Stimulated activated CD8-positive, alpha-beta memory T cell treated with anti-CD3 and anti-CD28 coated beads, Interleukin-12 subunit alpha, Interleukin-12 subunit beta, amount 100 ng/mL, for 24 hours (primary cell): ENCODE results near the gene WHRN.

Source experiments
- DNase-seq: peaks from one replicate; pipeline ENCODE4 v3.0.0-alpha.2; 2020; ENCODE audit errors: extremely low read depth

Gene WHRN

GRCh38 chr9:114418053-114418452, 87.2 kb downstream of the WHRN start:
- DNase-seq, result no peak

- DNase-seq, result no peak
These were observed 87.8 kb downstream of the WHRN start for GRCh38 chr9:114417511-114417910.

DNA sequence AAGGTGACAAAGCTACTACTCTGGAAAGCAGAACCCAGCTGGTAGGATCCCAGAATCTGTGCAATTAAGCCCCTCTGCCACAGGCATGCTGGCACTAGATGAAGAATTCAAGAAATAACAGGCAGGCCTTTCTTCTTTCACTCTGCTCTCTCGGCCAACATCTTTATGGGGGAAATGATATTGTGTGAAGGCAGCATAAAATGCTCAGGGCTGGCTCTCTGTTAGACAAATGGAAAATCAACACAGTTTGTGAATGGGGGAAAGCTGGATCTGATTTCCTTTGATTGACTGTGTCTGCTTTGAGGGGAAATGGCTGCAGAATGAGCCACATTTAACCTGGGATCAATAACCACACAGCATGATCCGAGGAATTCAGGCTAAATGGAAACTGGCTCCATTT, 88.4 kb downstream of the WHRN start:
- DNase-seq, result no peak

DNA sequence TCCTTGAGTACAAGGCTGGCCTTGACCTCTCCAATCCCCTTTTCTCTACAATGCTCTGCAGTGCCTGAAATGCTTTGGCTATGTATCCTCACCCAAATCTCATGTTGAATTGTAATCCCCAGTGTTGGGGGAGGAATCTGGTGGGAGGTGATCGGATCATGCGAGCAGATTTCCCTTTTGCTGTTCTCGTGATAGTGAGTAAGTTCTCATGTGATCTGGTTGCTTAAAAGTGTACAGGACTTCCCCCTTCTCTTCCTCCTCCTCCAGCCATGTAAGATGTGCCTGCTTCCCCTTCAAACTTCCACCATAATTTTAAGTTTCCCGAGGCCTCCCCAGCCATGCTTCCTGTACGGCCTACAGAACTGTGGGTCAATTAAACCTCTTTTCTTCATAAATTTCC, 89.0 kb downstream of the WHRN start:
- DNase-seq, result no peak

- DNase-seq, result no peak
These were observed 90.9 kb downstream of the WHRN start for GRCh38 chr9:114414346-114414745.

- DNase-seq, result no peak
These were observed 91.4 kb downstream of the WHRN start for GRCh38 chr9:114413861-114414301.

- DNase-seq, result no peak
These were observed 93.1 kb downstream of the WHRN start for GRCh38 chr9:114412048-114412683.

GRCh38 chr9:114411452-114411851, 93.8 kb downstream of the WHRN start:
- DNase-seq, result no peak

- no peak for DNase-seq
These were observed 94.4 kb downstream of the WHRN start for GRCh38 chr9:114410910-114411309.

- no peak for DNase-seq
These were observed 95.4 kb downstream of the WHRN start for GRCh38 chr9:114409842-114410241.

GRCh38 chr9:114409103-114409780, 96.0 kb downstream of the WHRN start:
- no peak for DNase-seq

GRCh38 chr9:114408645-114409044, 96.6 kb downstream of the WHRN start:
- DNase-seq, result no peak

DNA sequence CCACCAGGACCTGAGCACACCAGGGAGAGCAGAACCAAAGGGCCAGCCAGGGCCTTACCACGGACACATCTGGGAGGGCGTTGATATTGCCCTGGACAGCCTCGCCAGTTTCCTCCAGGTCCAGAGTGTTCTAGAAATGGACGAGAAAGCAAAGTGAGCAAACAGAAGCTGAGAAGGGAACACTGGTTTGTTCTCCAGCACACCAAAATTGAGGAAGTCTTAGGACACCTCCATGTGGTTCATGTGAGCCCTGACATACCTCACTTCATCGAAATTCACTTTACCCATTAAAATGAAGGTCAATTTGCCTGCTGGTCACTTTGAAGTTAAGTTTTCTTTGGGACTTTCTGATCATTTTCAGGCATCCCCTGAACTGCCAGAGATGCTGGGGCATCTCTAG, 97.4 kb downstream of the WHRN start:
- DNase-seq, result no peak

DNA sequence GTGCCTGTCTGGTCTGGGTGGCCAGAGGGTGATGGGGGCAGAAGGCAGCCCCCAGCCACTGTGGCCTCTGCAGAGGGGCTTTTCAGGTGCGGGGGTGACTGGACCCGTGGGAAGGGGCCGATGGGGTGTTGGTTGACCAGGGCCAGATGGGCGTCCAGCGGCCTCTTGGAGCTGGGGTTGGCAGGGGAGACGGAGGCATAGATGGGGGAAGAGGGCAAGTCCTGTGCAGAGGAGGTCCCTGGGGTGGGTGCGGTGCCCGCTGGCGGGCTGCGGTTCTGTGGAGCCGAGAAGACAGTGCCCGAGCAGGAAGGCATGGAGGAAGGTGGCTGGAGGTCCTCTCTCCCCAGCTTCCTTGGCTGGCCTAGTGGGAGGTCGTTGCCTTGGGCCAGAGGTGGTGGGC, 98.8 kb downstream of the WHRN start:
- DNase-seq, result no peak

- no peak for DNase-seq
These were observed 99.8 kb downstream of the WHRN start for GRCh38 chr9:114405294-114406034.

GRCh38 chr9:114404531-114404930, 100.7 kb downstream of the WHRN start:
- DNase-seq, result no peak

DNA sequence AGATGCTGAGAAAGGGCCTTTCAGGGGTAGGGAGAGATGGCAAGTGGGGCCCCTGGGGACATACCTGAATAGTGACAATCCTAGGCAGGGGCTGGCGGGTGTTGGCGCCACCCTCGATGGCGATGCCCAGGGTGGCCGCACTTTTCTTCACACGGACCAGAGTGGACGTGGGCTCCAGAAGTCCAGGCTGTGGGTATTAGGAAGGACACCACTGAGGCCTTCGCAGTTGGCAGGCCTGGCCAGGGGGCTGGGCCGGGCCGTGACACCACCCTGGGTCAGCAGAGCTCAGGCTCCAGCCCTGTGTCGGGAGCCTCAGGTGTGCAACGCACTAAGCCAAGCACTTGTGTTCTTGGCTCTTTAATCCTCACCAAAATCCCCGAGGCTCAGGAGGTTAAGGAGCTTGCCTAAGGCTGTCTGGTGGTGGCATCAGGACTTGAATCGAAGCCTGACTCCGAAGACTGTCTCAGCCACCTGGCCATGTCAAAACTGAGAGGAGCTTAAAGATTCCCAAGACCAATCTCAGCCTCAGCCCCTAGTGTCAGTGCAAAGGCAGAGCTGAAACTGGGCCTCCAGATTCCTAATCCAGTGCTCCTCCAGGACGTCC, 102.0 kb downstream of the WHRN start:
- DNase-seq, result no peak

DNA sequence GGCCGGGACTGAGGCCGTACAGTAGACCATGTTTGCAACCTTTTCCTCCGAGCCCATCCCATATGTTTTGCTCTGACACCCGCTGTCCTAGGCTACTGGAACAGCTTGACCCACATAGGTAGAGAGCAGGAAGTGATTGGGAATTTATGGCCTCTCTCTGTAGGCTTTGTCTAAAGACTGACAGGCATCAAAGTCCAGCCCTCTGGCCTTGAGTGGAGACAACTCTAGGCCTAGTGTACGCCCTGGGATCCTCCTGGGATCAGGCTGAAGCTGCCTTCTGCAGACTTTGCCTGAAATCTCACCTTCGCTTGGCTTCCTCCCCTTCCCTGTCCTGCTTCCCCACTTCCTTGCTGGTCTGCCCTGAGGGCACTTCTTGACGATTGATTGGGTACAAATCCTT, 103.9 kb downstream of the WHRN start:
- no peak for DNase-seq

DNA sequence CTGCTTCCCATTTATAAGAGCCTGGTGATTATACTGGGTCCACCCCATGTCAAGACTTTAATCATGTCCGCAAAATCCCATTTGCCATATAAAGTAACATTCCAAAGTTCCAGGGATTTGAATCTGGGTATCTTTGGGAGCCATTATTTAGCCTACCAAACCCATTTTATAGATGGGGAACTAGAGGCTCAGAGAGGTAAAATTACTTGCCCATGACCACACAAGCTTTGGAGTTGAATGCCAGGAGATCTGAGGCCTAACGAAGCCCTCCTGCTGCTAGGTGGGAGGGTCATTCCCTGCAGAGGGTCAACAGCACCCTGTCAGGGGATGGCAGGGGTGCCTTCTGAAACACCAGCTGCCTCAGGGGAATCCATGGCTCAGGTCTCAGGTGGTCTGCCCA, 104.5 kb downstream of the WHRN start:
- DNase-seq, result no peak

- no peak for DNase-seq
These were observed 105.1 kb downstream of the WHRN start for GRCh38 chr9:114400219-114400618.

GRCh38 chr9:114399381-114399780, 105.9 kb downstream of the WHRN start:
- no peak for DNase-seq

- DNase-seq, result peak; percentile 93
These were observed 107.2 kb downstream of the WHRN start for GRCh38 chr9:114397848-114398605.
